GM12878 (cell line): ENCODE measurements around the gene GRAMD1A. TPM values are rescaled to one million over a fixed set of nuclear protein-coding genes. Genes with fewer than 3 reads are reported as not detected.

Experiments used
- ATAC-seq: fragments of 200-7000 bp; cut with Tn5 transposase; 3 replicates; pipeline ENCODE4 v1.9.1; 2020; ENCODE audit warnings: mild to moderate bottlenecking, moderate library complexity
- BruUV-seq: library from RNA; stranded (reverse); fragments of 400-500 nt; replicated peaks from 2 replicates; lab custom pipeline; 2021; lab: Mats Ljungman, UMichigan
- CTCF ChIA-PET: fragments of 300-600 bp; sonication (Branson Sonifier 250); formaldehyde crosslinking; extraction: SDS; loops from one replicate; lab custom pipeline; 2021; ENCODE audit warnings: inconsistent platforms; lab: Yijun Ruan, JAX
- POLR2A ChIA-PET: fragments of 350-600 bp; formaldehyde crosslinking; extraction: SDS; loops from one replicate; lab custom pipeline; 2021; ENCODE audit warnings: inconsistent platforms; lab: Charles Lee
- RAD21 ChIA-PET: fragments of 300-600 bp; sonication (Branson Sonifier 250); formaldehyde crosslinking; loops from one replicate; lab custom pipeline; 2023; ENCODE audit warnings: antibody characterized with exemption; ENCODE audit not compliant: unreplicated experiment; lab: Charles Lee
- SMC1A ChIA-PET: fragments of 300-600 bp; sonication (Branson Sonifier 250); formaldehyde crosslinking; loops from one replicate; lab custom pipeline; 2023; ENCODE audit not compliant: unreplicated experiment, uncharacterized antibody; lab: Charles Lee
- DNase-seq: peaks from one replicate; pipeline ENCODE4 v3.0.0-alpha.2; 2011; ENCODE audit warnings: low read depth, low spot score
- FAIRE-seq: peaks from 3 replicates; lab custom pipeline; 2011; peaks lifted over from hg19 to GRCh38; lab: Jason Lieb, UNC
- H2AFZ ChIP-seq: 2 replicates; pipeline ENCODE4 v1.6.0; 2011; ENCODE audit warnings: low read depth, low read length, control low read depth; ENCODE audit not compliant: control insufficient read depth
- H3K27ac ChIP-seq: 2 replicates; pipeline ENCODE4 v1.5.1; 2011; ENCODE audit warnings: control low read depth; ENCODE audit not compliant: control insufficient read depth, insufficient read depth
- H3K27me3 ChIP-seq, 2 experiments: replicated peaks in 1 of 2; 2 replicates each; pipeline versions ENCODE4 v1.6.0 to v1.6.1; 2011; ENCODE audit warnings: low read length in 1 of 2; ENCODE audit not compliant: control insufficient read depth in 2 of 2, insufficient read depth in 2 of 2
- H3K36me3 ChIP-seq, 2 experiments: 2 replicates each; pipeline ENCODE4 v1.5.1; 2011; ENCODE audit warnings: low read length in 1 of 2; ENCODE audit not compliant: control insufficient read depth in 2 of 2, insufficient read depth in 2 of 2
- H3K4me1 ChIP-seq: 2 replicates; pipeline ENCODE4 v1.6.1; 2011; ENCODE audit warnings: mild to moderate bottlenecking, low read length, moderate library complexity, mixed read lengths; ENCODE audit not compliant: control insufficient read depth, insufficient read depth
- H3K4me2 ChIP-seq: 2 replicates; pipeline ENCODE4 v1.6.0; 2011; ENCODE audit warnings: control low read depth; ENCODE audit not compliant: control insufficient read depth, insufficient read depth
- H3K4me3 ChIP-seq: fragments of 200-600 bp; sonication (generic); 2 replicates; pipeline ENCODE4 v1.5.1; 2016
- H3K79me2 ChIP-seq: 2 replicates; pipeline ENCODE4 v1.6.0; 2011; ENCODE audit warnings: low read length; ENCODE audit not compliant: control insufficient read depth, insufficient read depth
- H3K9ac ChIP-seq: 2 replicates; pipeline ENCODE4 v1.8.0; 2011; ENCODE audit warnings: low read length, control low read depth, mixed read lengths; ENCODE audit not compliant: control insufficient read depth, insufficient read depth
- H3K9me3 ChIP-seq: replicated peaks from 3 replicates; pipeline ENCODE4 v1.5.1; 2011; ENCODE audit warnings: mild to moderate bottlenecking, low read length; ENCODE audit not compliant: control insufficient read depth, insufficient read depth
- H4K20me1 ChIP-seq: 2 replicates; pipeline ENCODE4 v1.6.0; 2011; ENCODE audit not compliant: control insufficient read depth, insufficient read depth
- BRCA1 ChIP-seq: IDR thresholded peaks from 2 replicates; pipeline ENCODE4 v1.6.1; 2011; ENCODE audit warnings: low read depth, low read length, improper control_type of control experiment
- CREB1 ChIP-seq: IDR thresholded peaks from 2 replicates; pipeline ENCODE4 v1.6.1; 2012; ENCODE audit warnings: low read depth, mild to moderate bottlenecking, inconsistent platforms
- EGR1 ChIP-seq, 2 experiments: IDR thresholded peaks; 1 replicate in 1 of 2; 2 replicates in 1 of 2; pipeline ENCODE4 v1.6.1; 2011 to 2012; ENCODE audit warnings: low read depth in 2 of 2, low read length in 2 of 2, borderline replicate concordance in 1 of 2, mild to moderate bottlenecking in 1 of 2, moderate library complexity in 1 of 2
- HDAC2 ChIP-seq: fragments of 200-600 bp; sonication (generic); IDR thresholded peaks from 2 replicates; pipeline ENCODE4 v1.6.1; 2017
- MXI1 ChIP-seq: fragments of 150-350 bp; IDR thresholded peaks from 2 replicates; pipeline ENCODE4 v1.6.1; 2011; ENCODE audit warnings: low read depth, mild to moderate bottlenecking, inconsistent platforms, low read length, improper control_type of control experiment
- NKRF ChIP-seq: fragments of 450-650 bp; conservative IDR thresholded peaks from 2 replicates; pipeline ENCODE4 v1.6.1; 2017; ENCODE audit warnings: mild to moderate bottlenecking, moderate library complexity
- RAD51 ChIP-seq: fragments of 450-650 bp; IDR thresholded peaks from 2 replicates; pipeline ENCODE4 v1.6.1; 2016; ENCODE audit warnings: moderate library complexity, mild to moderate bottlenecking, inconsistent platforms
- RUNX3 ChIP-seq: IDR thresholded peaks from 2 replicates; pipeline ENCODE4 v1.6.1; 2012; ENCODE audit warnings: low read length, inconsistent platforms
- TCF3 ChIP-seq: IDR thresholded peaks from 2 replicates; pipeline ENCODE4 v1.6.1; 2012; ENCODE audit warnings: low read depth, mild to moderate bottlenecking, low read length, borderline replicate concordance; ENCODE audit not compliant: insufficient read depth
- YY1 ChIP-seq: IDR thresholded peaks from 2 replicates; pipeline ENCODE4 v1.6.1; 2011; ENCODE audit warnings: low read depth, mild to moderate bottlenecking, low read length
- ZNF592 ChIP-seq: fragments of 450-650 bp; IDR thresholded peaks from 2 replicates; pipeline ENCODE4 v1.6.1; 2017; ENCODE audit warnings: mild to moderate bottlenecking, moderate library complexity
- WGBS: methylation state at CpG from one replicate; pipeline ENCODE4 v1.1.6; 2016; ENCODE audit warnings: low lambda C conversion rate; ENCODE audit not compliant: insufficient replicate concordance, insufficient coverage; ENCODE audit errors: missing lambda C conversion rate; 5-methylcytosine and 5-hydroxymethylcytosine counted together
- in situ Hi-C: fragments of 300-500 bp; cut with MboI; formaldehyde crosslinking; loops from 9 replicates; pipeline ENCODE4 v1.14.3; 2018; ENCODE audit warnings: mixed read lengths
- intact Hi-C: fragments of 100-400 bp; cut with micrococcal nuclease; formaldehyde crosslinking; loops from one replicate; pipeline ENCODE4 v1.14.2; 2022; ENCODE audit not compliant: unreplicated experiment
- polyA plus RNA-seq, 11 experiments: library from polyadenylated mRNA; depleted of rRNA in 4 of 11; unstranded in 6 of 11; stranded (reverse) in 5 of 11; fragments of >200 nt; fragmentation: Nextera tagmentation in 4 of 11; fragmentation: Illumina TruSeq in 1 of 11; extraction: Ambion mirVana in 4 of 11; extraction: Trizol in 1 of 11; gene quantifications; 1 replicate in 1 of 11; 2 replicates in 10 of 11; pipeline versions ENCODE4 v1.2.1 to v1.2.3, GENCODE V29; 2011 to 2016; ENCODE audit warnings: inconsistent platforms in 2 of 11, missing spikeins in 2 of 11, low read depth in 1 of 11
- total RNA-seq, 4 experiments: library from RNA; depleted of rRNA in 3 of 4; stranded (reverse); fragments of >200 nt in 3 of 4; fragmentation: Illumina TruSeq in 1 of 4; extraction: Trizol in 1 of 4; gene quantifications; 2 replicates each; pipeline versions ENCODE4 v1.2.1 to v1.2.3, GENCODE V29; 2013 to 2021
- TF ChIP-seq, protein P1 (sequence below): fragments of 150-350 bp; IDR thresholded peaks from 2 replicates; pipeline ENCODE4 v1.6.1; 2014; ENCODE audit warnings: mild to moderate bottlenecking, low read depth, low read length
- TF ChIP-seq, protein P2 (sequence below): fragments of 450-650 bp; IDR thresholded peaks from 2 replicates; pipeline ENCODE4 v1.6.1; 2017; ENCODE audit warnings: mild to moderate bottlenecking
- TF ChIP-seq, protein P3 (sequence below): IDR thresholded peaks from 2 replicates; pipeline ENCODE4 v1.6.1; 2012; ENCODE audit warnings: low read depth, low read length, improper control_type of control experiment

GRAMD1A gene
- total and polyA plus RNA-seq, 10 of the 15 experiments (the other 5 are each of a cell fraction or from before 2014, with no cell fraction given), result 0.79 to 73.6 (median 35.3) TPM

DNA sequence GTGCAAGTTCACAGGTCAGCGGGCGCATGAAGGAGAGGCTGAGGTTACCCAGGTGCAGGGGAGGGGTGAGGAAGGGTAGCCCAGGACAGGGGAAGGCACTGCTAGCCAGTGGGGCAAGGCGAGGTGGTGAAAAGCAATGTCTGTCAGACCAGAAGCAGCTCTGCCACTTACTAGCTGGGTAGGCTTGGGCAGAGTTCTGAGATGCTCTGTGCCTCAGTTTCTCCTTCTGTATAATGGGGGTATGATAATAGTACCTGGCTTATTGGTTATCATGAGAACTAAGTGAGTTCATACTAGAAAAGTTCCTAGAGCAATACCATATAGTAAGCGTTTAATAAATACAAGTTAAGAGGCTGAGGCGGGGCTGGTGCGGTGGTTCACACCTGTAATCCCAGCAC is 15.8 kb downstream of the GRAMD1A start:
- ChIA-PET RAD21 (no interaction called here), POLR2A (no interaction called here), SMC1A (no interaction called here), CTCF (interaction anchor here (1.4 to 2.5 kb wide), 2 partner anchors 28 to 43 kb away, joined by 6 to 11 read pairs; no protein-coding TSS in a partner anchor)
- no peak overlapping the region for H3K27ac ChIP-seq
- FAIRE-seq, result no peak
- no peak for DNase-seq
- no TSS peak for BruUV-seq
- no peak overlapping the region for H3K4me3 ChIP-seq
- H3K27me3 ChIP-seq, result no peaks in the 10 kb centered on the region
- intact Hi-C loops, result no loop called here
- H3K36me3 ChIP-seq, result peaks cover 18 to 35% of the 10 kb centered on the region in 2 experiments
- peaks cover 11% of the 10 kb centered on the region for H3K4me1 ChIP-seq
- no peak for ATAC-seq
- no peak overlapping the region for H3K9ac ChIP-seq
- H3K79me2 ChIP-seq, result no peaks in the 10 kb centered on the region
- 100% methylated on average over 6 of the region's 6 CpGs for WGBS
- in situ Hi-C loops, result no loop called here
- no peak overlapping the region for H3K4me2 ChIP-seq
- H3K9me3 ChIP-seq, result no peaks in the 10 kb centered on the region
- H4K20me1 ChIP-seq, result no peaks in the 10 kb centered on the region
- H2AFZ ChIP-seq, result no peak overlapping the region
- TF ChIP-seq RUNX3, result no peak
- no peak for TF ChIP-seq NKRF
- TF ChIP-seq MXI1, result no peak
- TF ChIP-seq, protein P1, sequence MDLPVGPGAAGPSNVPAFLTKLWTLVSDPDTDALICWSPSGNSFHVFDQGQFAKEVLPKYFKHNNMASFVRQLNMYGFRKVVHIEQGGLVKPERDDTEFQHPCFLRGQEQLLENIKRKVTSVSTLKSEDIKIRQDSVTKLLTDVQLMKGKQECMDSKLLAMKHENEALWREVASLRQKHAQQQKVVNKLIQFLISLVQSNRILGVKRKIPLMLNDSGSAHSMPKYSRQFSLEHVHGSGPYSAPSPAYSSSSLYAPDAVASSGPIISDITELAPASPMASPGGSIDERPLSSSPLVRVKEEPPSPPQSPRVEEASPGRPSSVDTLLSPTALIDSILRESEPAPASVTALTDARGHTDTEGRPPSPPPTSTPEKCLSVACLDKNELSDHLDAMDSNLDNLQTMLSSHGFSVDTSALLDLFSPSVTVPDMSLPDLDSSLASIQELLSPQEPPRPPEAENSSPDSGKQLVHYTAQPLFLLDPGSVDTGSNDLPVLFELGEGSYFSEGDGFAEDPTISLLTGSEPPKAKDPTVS, result no peak
- no peak for TF ChIP-seq ZNF592
- TF ChIP-seq, protein P2, sequence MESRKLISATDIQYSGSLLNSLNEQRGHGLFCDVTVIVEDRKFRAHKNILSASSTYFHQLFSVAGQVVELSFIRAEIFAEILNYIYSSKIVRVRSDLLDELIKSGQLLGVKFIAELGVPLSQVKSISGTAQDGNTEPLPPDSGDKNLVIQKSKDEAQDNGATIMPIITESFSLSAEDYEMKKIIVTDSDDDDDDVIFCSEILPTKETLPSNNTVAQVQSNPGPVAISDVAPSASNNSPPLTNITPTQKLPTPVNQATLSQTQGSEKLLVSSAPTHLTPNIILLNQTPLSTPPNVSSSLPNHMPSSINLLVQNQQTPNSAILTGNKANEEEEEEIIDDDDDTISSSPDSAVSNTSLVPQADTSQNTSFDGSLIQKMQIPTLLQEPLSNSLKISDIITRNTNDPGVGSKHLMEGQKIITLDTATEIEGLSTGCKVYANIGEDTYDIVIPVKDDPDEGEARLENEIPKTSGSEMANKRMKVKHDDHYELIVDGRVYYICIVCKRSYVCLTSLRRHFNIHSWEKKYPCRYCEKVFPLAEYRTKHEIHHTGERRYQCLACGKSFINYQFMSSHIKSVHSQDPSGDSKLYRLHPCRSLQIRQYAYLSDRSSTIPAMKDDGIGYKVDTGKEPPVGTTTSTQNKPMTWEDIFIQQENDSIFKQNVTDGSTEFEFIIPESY, result no peak
- TF ChIP-seq YY1, result no peak
- TF ChIP-seq TCF3, result no peak
- TF ChIP-seq BRCA1, result no peak
- TF ChIP-seq, protein P3, sequence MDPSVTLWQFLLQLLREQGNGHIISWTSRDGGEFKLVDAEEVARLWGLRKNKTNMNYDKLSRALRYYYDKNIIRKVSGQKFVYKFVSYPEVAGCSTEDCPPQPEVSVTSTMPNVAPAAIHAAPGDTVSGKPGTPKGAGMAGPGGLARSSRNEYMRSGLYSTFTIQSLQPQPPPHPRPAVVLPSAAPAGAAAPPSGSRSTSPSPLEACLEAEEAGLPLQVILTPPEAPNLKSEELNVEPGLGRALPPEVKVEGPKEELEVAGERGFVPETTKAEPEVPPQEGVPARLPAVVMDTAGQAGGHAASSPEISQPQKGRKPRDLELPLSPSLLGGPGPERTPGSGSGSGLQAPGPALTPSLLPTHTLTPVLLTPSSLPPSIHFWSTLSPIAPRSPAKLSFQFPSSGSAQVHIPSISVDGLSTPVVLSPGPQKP, result no peak
- TF ChIP-seq EGR1 (IDR thresholded peaks at IDR 0.05; ENCODE audit: borderline replicate concordance in 1 of 2, low read depth in 2 of 2, low read length in 2 of 2), result no peak
- no peak for TF ChIP-seq HDAC2
- TF ChIP-seq CREB1, result no peak
- no peak for TF ChIP-seq RAD51
